22Rv1 (cell line): ENCODE measurements around the gene ADAM21.
"Not testable (repeated sequence)": the region's sequence is repeated elsewhere in the genome, so short reads cannot be mapped to it uniquely, and the experiment has no call there.

Experiments
- CTCF ChIP-seq: fragments of 450-650 bp; IDR thresholded peaks from 2 replicates; pipeline ENCODE4 v1.5.1; 2017; ENCODE audit warnings: mild to moderate bottlenecking
- ZFX ChIP-seq: fragments of 450-650 bp; IDR thresholded peaks from 2 replicates; pipeline ENCODE4 v1.6.1; 2017; ENCODE audit warnings: antibody characterized with exemption, borderline replicate concordance

GRCh38 chr14:70477356-70478105 lies 25.6 kb downstream of the ADAM21 start:
- TF ChIP-seq CTCF, ZFX: not testable (repeated sequence)
